T-cell (primary cell): ENCODE results near the gene GID8. TPM values are rescaled to one million over a fixed set of nuclear protein-coding genes. Genes with fewer than 3 reads are reported as not detected.

Source experiments
- ATAC-seq, 4 experiments: fragments of 200-7000 bp in 3 of 4; fragments of 150-1000 bp in 1 of 4; cut with Tn5 transposase; replicated peaks in 1 of 4; 1 replicate in 3 of 4; 2 replicates in 1 of 4; pipeline ENCODE4 v1.10.0; 2021; ENCODE audit warnings: moderate library complexity in 3 of 4, mild to moderate bottlenecking in 2 of 4, moderate number of reproducible peaks in 1 of 4
- CTCF ChIA-PET, 2 donors: fragments of 300-600 bp; sonication (Branson Sonifier 250); formaldehyde crosslinking; loops; one replicate each; lab custom pipeline; 2022; ENCODE audit warnings: antibody characterized with exemption in 2 of 2; lab: Charles Lee
- POLR2A ChIA-PET, 2 donors: fragments of 300-600 bp; sonication (Branson Sonifier 250); formaldehyde crosslinking; loops; one replicate each; lab custom pipeline; 2022; ENCODE audit warnings: antibody characterized with exemption in 2 of 2; lab: Charles Lee
- DNase-seq, 35 experiments: peaks; one replicate each; pipeline versions ENCODE4 v3.0.0 to v3.0.0-alpha.2; 2013 to 2023
- H3K27ac ChIP-seq: one replicate; pipeline ENCODE4 v1.5.1; 2013; ENCODE audit warnings: low read length
- H3K27me3 ChIP-seq, 2 experiments: replicated peaks in 1 of 2; 1 replicate in 1 of 2; 2 replicates in 1 of 2; pipeline versions ENCODE4 v1.6.1 to v1.7.0; 2013; ENCODE audit warnings: low read length in 1 of 2, mixed read lengths in 1 of 2; ENCODE audit not compliant: control insufficient read depth in 2 of 2, insufficient read depth in 2 of 2; ENCODE audit errors: extremely low read depth in 1 of 2
- H3K36me3 ChIP-seq, 2 donors: 1 replicate in 1 of 2; 2 replicates in 1 of 2; pipeline versions ENCODE4 v1.6.1 to v1.7.0; 2013; ENCODE audit warnings: low read length in 1 of 2; ENCODE audit not compliant: control insufficient read depth in 2 of 2, insufficient read depth in 1 of 2; ENCODE audit errors: extremely low read depth in 1 of 2
- H3K4me1 ChIP-seq, 2 experiments: 1 replicate in 1 of 2; 2 replicates in 1 of 2; pipeline versions ENCODE4 v1.6.1 to v1.7.0; 2013; ENCODE audit warnings: low read length in 2 of 2, mixed read lengths in 1 of 2; ENCODE audit not compliant: insufficient read depth in 2 of 2, control insufficient read depth in 1 of 2; ENCODE audit errors: extremely low read depth in 1 of 2
- H3K4me3 ChIP-seq, 2 donors: 1 replicate in 1 of 2; 2 replicates in 1 of 2; pipeline versions ENCODE4 v1.5.1 to v1.7.0; 2013; ENCODE audit warnings: mild to moderate bottlenecking in 2 of 2, low read length in 1 of 2, moderate library complexity in 1 of 2; ENCODE audit not compliant: control insufficient read depth in 1 of 2; ENCODE audit errors: extremely low read depth in 1 of 2
- H3K9me3 ChIP-seq: 2 replicates; pipeline ENCODE4 v1.7.0; 2013
- H3K27ac Mint-ChIP-seq, 2 donors: one replicate each; pipeline ENCODE4 v1.8.0; 2020 to 2021; ENCODE audit warnings: mild to moderate bottlenecking in 2 of 2, mixed read lengths in 2 of 2
- H3K27me3 Mint-ChIP-seq, 2 donors: one replicate each; pipeline ENCODE4 v1.8.0; 2021 to 2022; ENCODE audit warnings: mixed read lengths in 2 of 2
- H3K36me3 Mint-ChIP-seq: one replicate; pipeline ENCODE4 v1.8.0; 2021; ENCODE audit warnings: mixed read lengths
- H3K4me1 Mint-ChIP-seq, 3 donors: one replicate each; pipeline ENCODE4 v1.8.0; 2020 to 2022; ENCODE audit warnings: mixed read lengths in 3 of 3, mild to moderate bottlenecking in 1 of 3
- H3K4me3 Mint-ChIP-seq, 3 donors: one replicate each; pipeline ENCODE4 v1.8.0; 2020 to 2022; ENCODE audit warnings: mild to moderate bottlenecking in 3 of 3, mixed read lengths in 3 of 3, moderate library complexity in 3 of 3
- H3K9me3 Mint-ChIP-seq, 3 donors: one replicate each; pipeline ENCODE4 v1.8.0; 2020 to 2022; ENCODE audit warnings: mixed read lengths in 3 of 3
- WGBS: methylation state at CpG from one replicate; pipeline ENCODE4 v1.1.5; 2013; ENCODE audit warnings: missing lambda C conversion rate; ENCODE audit not compliant: insufficient coverage; 5-methylcytosine and 5-hydroxymethylcytosine counted together
- total RNA-seq, 35 experiments: library from RNA in 6 of 35; stranded (reverse) in 6 of 35; fragments of 120-200 nt in 1 of 35; gene quantifications; one replicate each; pipeline versions ENCODE4 v1.2.1 to v1.2.4 and lab custom pipeline; 2013 to 2026

GID8 gene
- total RNA-seq, 5 donors from 2014 or later (not counting 1 experiment from before 2014, with no cell fraction given) = 33.1 to 43.4 (median 41.2) TPM

DNA sequence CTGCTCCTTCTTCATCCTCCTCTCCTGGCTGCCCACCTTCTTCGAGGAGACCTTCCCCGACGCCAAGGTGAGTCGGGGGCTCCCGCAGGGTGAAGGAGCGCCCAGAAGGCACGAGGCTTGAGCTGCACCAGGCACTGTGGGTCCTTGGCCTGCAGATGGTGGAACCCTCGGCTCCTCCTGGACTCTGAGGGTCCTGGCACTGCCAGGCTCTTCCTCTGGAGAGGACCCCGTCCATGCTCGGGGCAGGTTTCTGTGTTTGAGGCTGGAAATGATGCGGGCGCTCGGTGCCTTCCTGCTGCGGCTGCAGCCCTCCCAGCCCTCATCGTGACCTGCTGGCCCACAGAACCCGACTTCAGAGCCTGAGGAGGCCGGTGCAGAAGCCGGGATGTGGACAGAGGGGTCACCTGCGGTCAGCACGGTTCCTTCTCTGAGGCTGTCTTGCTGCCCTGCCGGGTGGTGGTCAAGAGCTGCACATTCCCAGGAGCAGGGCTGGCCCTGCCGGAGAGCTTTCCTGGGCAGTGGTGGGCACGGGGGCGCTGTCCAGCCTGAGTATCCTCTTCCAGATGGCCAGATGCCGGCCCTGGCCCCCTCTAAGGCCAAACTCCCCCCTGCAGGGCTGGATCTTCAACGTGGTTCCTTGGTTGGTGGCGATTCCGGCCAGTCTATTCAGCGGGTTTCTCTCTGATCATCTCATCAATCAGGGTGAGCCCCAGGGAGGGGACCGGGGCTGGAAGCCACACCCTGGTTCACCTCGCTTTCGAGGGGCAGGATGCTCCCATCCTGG is 25.9 kb downstream of the GID8 start:
- H3K27me3 ChIP-seq = no peaks in the 10 kb centered on the region
- no peak overlapping the region for H3K4me3 Mint-ChIP-seq
- ChIA-PET POLR2A (no interaction called here), CTCF (no interaction called here)
- no peaks in the 10 kb centered on the region for H3K9me3 Mint-ChIP-seq
- WGBS = 87% methylated on average over 29 of the region's 32 CpGs
- peaks cover 0 to 11% (median 7%) of the 10 kb centered on the region in 3 donors for H3K4me1 Mint-ChIP-seq
- H3K36me3 Mint-ChIP-seq = no peaks in the 10 kb centered on the region
- no peaks in the 10 kb centered on the region for H3K9me3 ChIP-seq
- no peaks in the 10 kb centered on the region for H3K36me3 ChIP-seq
- peaks cover 0 to 14% of the 10 kb centered on the region in 2 experiments for H3K4me1 ChIP-seq
- H3K4me3 ChIP-seq = no peak overlapping the region
- DNase-seq (no peak), ATAC-seq (no peak)
- no peaks in the 10 kb centered on the region for H3K27me3 Mint-ChIP-seq
- no peak overlapping the region for H3K27ac Mint-ChIP-seq
- no peak overlapping the region for H3K27ac ChIP-seq

DNA sequence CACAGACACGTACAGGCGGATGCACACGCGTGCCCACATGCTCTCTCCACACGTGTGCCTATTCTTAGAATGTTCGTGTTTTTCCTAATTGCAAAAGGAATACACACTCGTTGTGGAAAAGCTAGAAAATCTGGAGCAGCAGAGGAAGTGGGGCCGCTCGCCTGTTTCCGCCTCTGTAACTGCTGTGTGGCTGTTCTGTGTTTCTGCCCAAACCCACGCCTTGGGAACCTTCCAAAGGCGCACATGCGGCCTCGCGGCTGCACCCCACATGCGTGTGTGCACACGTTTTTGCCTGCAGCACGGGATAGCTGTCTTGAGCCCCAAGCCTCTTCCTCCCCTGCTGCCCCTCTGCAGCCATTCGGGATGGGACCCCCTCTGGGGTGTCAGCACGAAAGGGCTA is 26.8 kb downstream of the GID8 start:
- no peak overlapping the region for H3K27ac ChIP-seq
- DNase-seq = no peak
- Mint-ChIP-seq H3K9me3 (no peaks in the 10 kb centered on the region), H3K36me3 (no peaks in the 10 kb centered on the region), H3K4me1 (peaks cover 0 to 3% (median 3%) of the 10 kb centered on the region in 3 donors), H3K27me3 (no peaks in the 10 kb centered on the region), H3K4me3 (no peak overlapping the region), H3K27ac (no peak overlapping the region)
- no peaks in the 10 kb centered on the region for H3K9me3 ChIP-seq
- 71% methylated on average over 20 of the region's 20 CpGs for WGBS
- POLR2A ChIA-PET = no interaction called here
- no peaks in the 10 kb centered on the region for H3K27me3 ChIP-seq
- ATAC-seq = no peak
- no peak overlapping the region for H3K4me3 ChIP-seq
- peaks cover 0 to 5% of the 10 kb centered on the region in 2 experiments for H3K4me1 ChIP-seq
- CTCF ChIA-PET = no interaction called here
- no peaks in the 10 kb centered on the region for H3K36me3 ChIP-seq

GRCh38 chr20:62965363-62965771 is 27.4 kb downstream of the GID8 start:
- DNase-seq (no peak), ATAC-seq (no peak)
- H3K36me3 ChIP-seq = no peaks in the 10 kb centered on the region
- H3K4me3 ChIP-seq = no peak overlapping the region
- WGBS = 89% methylated on average over 19 of the region's 19 CpGs
- no peak overlapping the region for H3K27ac Mint-ChIP-seq
- ChIA-PET CTCF (no interaction called here), POLR2A (no interaction called here)
- H3K27me3 Mint-ChIP-seq = no peaks in the 10 kb centered on the region
- H3K4me1 ChIP-seq = no peaks in the 10 kb centered on the region
- no peaks in the 10 kb centered on the region for H3K36me3 Mint-ChIP-seq
- H3K9me3 ChIP-seq = no peaks in the 10 kb centered on the region
- H3K9me3 Mint-ChIP-seq = no peaks in the 10 kb centered on the region
- H3K4me1 Mint-ChIP-seq = no peaks in the 10 kb centered on the region
- H3K27me3 ChIP-seq = peaks cover 0 to 6% of the 10 kb centered on the region in 2 experiments
- H3K27ac ChIP-seq = no peak overlapping the region
- H3K4me3 Mint-ChIP-seq = no peak overlapping the region

- no peaks in the 10 kb centered on the region for H3K36me3 Mint-ChIP-seq
- H3K4me1 Mint-ChIP-seq = peaks cover 0 to 4% (median 2%) of the 10 kb centered on the region in 3 donors
- Histone ChIP-seq H3K4me3 (no peak overlapping the region), H3K36me3 (no peaks in the 10 kb centered on the region), H3K4me1 (no peaks in the 10 kb centered on the region), H3K27ac (no peak overlapping the region), H3K9me3 (no peaks in the 10 kb centered on the region), H3K27me3 (peaks cover 0 to 16% of the 10 kb centered on the region in 2 experiments)
- no peaks in the 10 kb centered on the region for H3K9me3 Mint-ChIP-seq
- peaks cover 3% of the 10 kb centered on the region in 2 donors for H3K27me3 Mint-ChIP-seq
- no peak overlapping the region for H3K4me3 Mint-ChIP-seq
- ChIA-PET CTCF (interaction anchor here in 1 of 2 donors (0.6 kb wide), 1 partner anchor 299 kb away, joined by 3 read pairs; no protein-coding TSS in a partner anchor), POLR2A (interaction anchor here in 1 of 2 donors (0.6 kb wide), 1 partner anchor 934 kb away, joined by 3 read pairs; no protein-coding TSS in a partner anchor)
- DNase-seq (no peak), ATAC-seq (no peak)
- H3K27ac Mint-ChIP-seq = no peak overlapping the region
- WGBS = 90% methylated on average over 24 of the region's 27 CpGs
These were observed 28.5 kb downstream of the GID8 start for GRCh38 chr20:62966212-62967148.

DNA sequence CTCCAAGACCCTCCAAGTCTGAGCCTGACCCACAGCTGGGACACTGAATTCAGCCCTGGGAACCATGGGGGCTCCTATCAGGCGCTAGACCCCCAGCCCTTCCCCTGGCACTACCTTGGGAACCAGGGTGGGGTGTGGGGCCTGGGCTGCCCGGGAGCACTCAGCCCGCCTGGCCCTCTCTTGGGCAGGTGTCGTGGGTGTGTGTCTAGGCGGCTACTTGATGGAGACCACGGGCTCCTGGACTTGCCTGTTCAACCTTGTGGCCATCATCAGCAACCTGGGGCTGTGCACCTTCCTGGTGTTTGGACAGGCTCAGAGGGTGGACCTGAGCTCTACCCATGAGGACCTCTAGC is 29.2 kb downstream of the GID8 start:
- H3K27ac Mint-ChIP-seq = no peak overlapping the region
- ChIA-PET POLR2A (interaction anchor here in 1 of 2 donors (0.6 kb wide), 1 partner anchor 935 kb away, joined by 3 read pairs; no protein-coding TSS in a partner anchor), CTCF (interaction anchor here in 1 of 2 donors (0.6 kb wide), 1 partner anchor 300 kb away, joined by 3 read pairs; no protein-coding TSS in a partner anchor)
- DNase-seq = no peak
- no peaks in the 10 kb centered on the region for H3K9me3 Mint-ChIP-seq
- H3K4me3 ChIP-seq = no peak overlapping the region
- ATAC-seq = no peak
- peaks cover 0 to 23% of the 10 kb centered on the region in 2 experiments for H3K27me3 ChIP-seq
- H3K27ac ChIP-seq = no peak overlapping the region
- H3K36me3 ChIP-seq = no peaks in the 10 kb centered on the region
- H3K4me3 Mint-ChIP-seq = no peak overlapping the region
- no peaks in the 10 kb centered on the region for H3K36me3 Mint-ChIP-seq
- peaks cover 9 to 10% of the 10 kb centered on the region in 2 donors for H3K27me3 Mint-ChIP-seq
- peaks cover 0 to 2% of the 10 kb centered on the region in 2 experiments for H3K4me1 ChIP-seq
- 86% methylated on average over 1 of the region's 6 CpGs for WGBS
- no peaks in the 10 kb centered on the region for H3K9me3 ChIP-seq
- H3K4me1 Mint-ChIP-seq = peaks cover 6 to 10% (median 9%) of the 10 kb centered on the region in 3 donors
